ENCODE measurements around the gene DUOXA1. TPM values are rescaled to one million over a fixed set of nuclear protein-coding genes. Genes with fewer than 3 reads are reported as not detected.
"Not testable (repeated sequence)": the region's sequence is repeated elsewhere in the genome, so short reads cannot be mapped to it uniquely, and the experiment has no call there.

Gene DUOXA1
- total and polyA plus RNA-seq, 9 of the 15 experiments (the other 6 are each of a cell fraction or from before 2014, with no cell fraction given), result 0.17 to 0.74 (median 0.24) TPM; not detected in 6

DNA sequence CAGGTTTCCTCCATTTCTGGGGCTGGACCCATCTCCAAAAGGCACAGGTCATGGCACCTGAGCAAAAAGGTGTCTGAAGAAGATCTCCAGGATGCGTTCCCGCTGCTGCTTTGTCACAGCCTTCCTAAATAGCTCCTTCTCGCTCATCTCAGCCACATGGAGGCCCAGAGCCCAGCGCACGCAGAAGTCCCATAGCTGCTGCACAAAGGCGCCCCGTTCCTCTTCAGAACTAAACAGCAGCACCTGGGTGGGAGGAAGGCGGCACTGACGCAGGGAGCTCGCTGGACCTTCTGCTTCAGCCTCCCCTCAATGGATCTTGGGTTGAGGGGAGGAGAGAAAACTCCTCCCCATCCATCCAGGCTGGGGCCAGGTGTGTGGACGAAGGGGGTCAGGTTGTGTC is 24.1 kb downstream of the DUOXA1 start:
- H3K4me1 ChIP-seq (replicated peaks in 1 of 2; ENCODE audit: control insufficient read depth in 2 of 2, insufficient read depth in 2 of 2, low read length in 2 of 2), result no peaks in the 10 kb centered on the region; a peak in 2 of 5 replicates
- TF ChIP-seq, protein P1, sequence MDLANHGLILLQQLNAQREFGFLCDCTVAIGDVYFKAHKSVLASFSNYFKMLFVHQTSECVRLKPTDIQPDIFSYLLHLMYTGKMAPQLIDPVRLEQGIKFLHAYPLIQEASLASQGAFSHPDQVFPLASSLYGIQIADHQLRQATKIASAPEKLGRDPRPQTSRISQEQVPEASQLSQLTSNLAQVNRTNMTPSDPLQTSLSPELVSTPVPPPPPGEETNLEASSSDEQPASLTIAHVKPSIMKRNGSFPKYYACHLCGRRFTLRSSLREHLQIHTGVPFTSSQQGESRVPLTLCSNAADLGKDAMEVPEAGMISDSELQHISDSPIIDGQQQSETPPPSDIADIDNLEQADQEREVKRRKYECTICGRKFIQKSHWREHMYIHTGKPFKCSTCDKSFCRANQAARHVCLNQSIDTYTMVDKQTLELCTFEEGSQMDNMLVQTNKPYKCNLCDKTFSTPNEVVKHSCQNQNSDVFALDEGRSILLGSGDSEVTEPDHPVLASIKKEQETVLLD (IDR thresholded peaks at IDR 0.05), result no peak
- TF ChIP-seq ILF3 (IDR thresholded peaks at IDR 0.05; ENCODE audit: borderline replicate concordance), result no peak
- TF ChIP-seq TAL1 (IDR thresholded peaks at IDR 0.05), result no peak
- no peak for TF ChIP-seq ELF4 (CRISPR knock-in tag; IDR thresholded peaks at IDR 0.05)
- TF ChIP-seq NCOA6 (IDR thresholded peaks at IDR 0.05), result no peak
- no peak for TF ChIP-seq MBD2 (IDR thresholded peaks at IDR 0.05; ENCODE audit: borderline replicate concordance, low read depth)
- no peak for TF ChIP-seq SP2 (IDR thresholded peaks at IDR 0.05; ENCODE audit: extremely low read depth, low read depth, low read length, poor library complexity, severe bottlenecking)
- no peak for TF ChIP-seq IRF2 (CRISPR knock-in tag; IDR thresholded peaks at IDR 0.05)
- TF ChIP-seq SIX5 (IDR thresholded peaks at IDR 0.05; ENCODE audit: borderline replicate concordance in 1 of 2, insufficient read depth in 1 of 2, low read depth in 1 of 2, low read length in 2 of 2), result no peak
- no peak for TF ChIP-seq ESRRB (CRISPR knock-in tag; IDR thresholded peaks at IDR 0.05; ENCODE audit: borderline replicate concordance)
- no peak for TF ChIP-seq COPS2 (conservative IDR thresholded peaks at IDR 0.05)
- TF ChIP-seq RFX1 (IDR thresholded peaks at IDR 0.05), result no peak
- no peak for TF ChIP-seq RBM14 (IDR thresholded peaks at IDR 0.05; ENCODE audit: borderline replicate concordance, insufficient read depth, low read depth, low read length)
- TF ChIP-seq SMC3 (conservative IDR thresholded peaks at IDR 0.05; ENCODE audit: insufficient read depth, low read depth, low read length), result no peak
- no peak for TF ChIP-seq EZH2 (IDR thresholded peaks at IDR 0.05; ENCODE audit: borderline replicate concordance, low read depth, low read length)
- no peak overlapping the region for H3K4me3 ChIP-seq
- DNase-seq (ENCODE audit: extremely low read depth in 1 of 4, low spot score in 3 of 4) (no peak), FAIRE-seq (no peak), ATAC-seq (no peak)
- H3K9me1 ChIP-seq (ENCODE audit: control insufficient read depth, insufficient read depth, low read length), result no peaks in the 10 kb centered on the region
- H3K9me3 ChIP-seq (replicated peaks; ENCODE audit: control insufficient read depth, insufficient read depth, low read depth, low read length), result no peaks in the 10 kb centered on the region
- WGBS (ENCODE audit: insufficient coverage, low coverage, missing lambda C conversion rate), result 10% methylated on average over 11 of the region's 11 CpGs
- H3K27me3 ChIP-seq (ENCODE audit: control insufficient read depth in 2 of 2, insufficient read depth in 2 of 2, low read length in 2 of 2), result peaks cover 9 to 34% of the 10 kb centered on the region in 2 experiments; a peak in 4 of 5 replicates
- H3K4me2 ChIP-seq (ENCODE audit: insufficient read depth, low read length), result no peak overlapping the region
- peaks cover 11% of the 10 kb centered on the region; the same call in 1 of the 2 replicates for H4K20me1 ChIP-seq (replicated peaks; ENCODE audit: control insufficient read depth, insufficient read depth, low read length)
- POLR2A ChIA-PET, result interaction anchor here (1.2 to 2.1 kb wide), 3 partner anchors 12 to 25 kb away, joined by 3 to 6 read pairs (median 4); no protein-coding TSS in a partner anchor
- CTCF ChIA-PET (ENCODE audit: low intra/inter-chr PET ratio), result no interaction called here
- in situ Hi-C loops (cut with MboI) (loop anchor here (25.0 kb wide), 1 partner anchor 143 kb away; the partner anchor contains the start of gene TERB2), intact Hi-C loops (cut with micrococcal nuclease) (no loop called here)
- H3K27ac ChIP-seq (ENCODE audit: extremely low read depth, low read depth, low read length), result no peak overlapping the region
- H2AFZ ChIP-seq (ENCODE audit: low read depth, low read length), result no peak overlapping the region
- H3K79me2 ChIP-seq (ENCODE audit: control insufficient read depth, insufficient read depth, low read length), result no peaks in the 10 kb centered on the region
- H3K36me3 ChIP-seq (ENCODE audit: control insufficient read depth, insufficient read depth, low read length), result no peaks in the 10 kb centered on the region
- no peak overlapping the region for H3K9ac ChIP-seq (ENCODE audit: insufficient read depth in 1 of 2, low read depth in 2 of 2, low read length in 2 of 2)
- BruUV-seq (replicated peaks), result no TSS peak

DNA sequence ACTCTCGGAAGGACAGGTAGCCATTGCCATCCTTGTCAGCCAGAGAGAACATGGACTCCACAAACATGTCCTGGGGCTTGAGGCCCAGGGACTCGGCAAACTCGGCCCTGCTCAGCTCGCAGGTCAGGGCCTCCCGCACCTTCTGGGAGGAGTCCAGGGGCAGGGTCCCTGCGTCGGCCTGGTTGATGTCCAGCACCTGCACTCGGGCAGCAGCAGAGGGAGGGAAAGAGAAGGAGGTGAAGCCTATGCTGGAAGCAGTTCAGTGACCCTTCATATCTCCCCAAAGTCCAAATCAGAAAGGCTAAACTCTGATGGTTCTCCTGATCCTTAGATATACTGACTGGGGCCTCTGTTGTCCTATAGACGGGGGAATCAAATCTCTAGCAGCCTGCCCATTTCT is 25.5 kb downstream of the DUOXA1 start:
- not testable (repeated sequence) for FAIRE-seq

More for the DNA sequence above, 25.5 kb downstream of the DUOXA1 start:
- H3K27me3 ChIP-seq (ENCODE audit: control insufficient read depth in 2 of 2, insufficient read depth in 2 of 2, low read length in 2 of 2), result peaks cover 9 to 34% of the 10 kb centered on the region in 2 experiments; a peak in 4 of 5 replicates
- in situ Hi-C loops (cut with MboI), result loop anchor here (25.0 kb wide), 1 partner anchor 142 kb away; the partner anchor contains the start of gene TERB2
- H3K9me1 ChIP-seq (ENCODE audit: control insufficient read depth, insufficient read depth, low read length); H2AFZ ChIP-seq (ENCODE audit: low read depth, low read length); CTCF ChIA-PET (ENCODE audit: low intra/inter-chr PET ratio); ATAC-seq; H3K4me3 ChIP-seq; BruUV-seq (replicated peaks); H3K9me3 ChIP-seq (replicated peaks; ENCODE audit: control insufficient read depth, insufficient read depth, low read depth, low read length); H3K4me2 ChIP-seq (ENCODE audit: insufficient read depth, low read length); H3K79me2 ChIP-seq (ENCODE audit: control insufficient read depth, insufficient read depth, low read length); H3K27ac ChIP-seq (ENCODE audit: extremely low read depth, low read depth, low read length); POLR2A ChIA-PET; DNase-seq (ENCODE audit: extremely low read depth in 1 of 4, low spot score in 3 of 4); H3K36me3 ChIP-seq (ENCODE audit: control insufficient read depth, insufficient read depth, low read length); intact Hi-C loops (cut with micrococcal nuclease); H3K4me1 ChIP-seq (replicated peaks in 1 of 2; ENCODE audit: control insufficient read depth in 2 of 2, insufficient read depth in 2 of 2, low read length in 2 of 2); H3K9ac ChIP-seq (ENCODE audit: insufficient read depth in 1 of 2, low read depth in 2 of 2, low read length in 2 of 2): not testable (repeated sequence)
- peaks cover 11% of the 10 kb centered on the region; the same call in 1 of the 2 replicates for H4K20me1 ChIP-seq (replicated peaks; ENCODE audit: control insufficient read depth, insufficient read depth, low read length)
- 8% methylated on average over 2 of the region's 9 CpGs for WGBS (ENCODE audit: insufficient coverage, low coverage, missing lambda C conversion rate)
